Loucy (cell line): ENCODE data around the gene BFSP1.

Source experiments
- H2AFZ ChIP-seq: fragments of 200-600 bp; sonication (generic); 2 replicates; pipeline ENCODE4 v1.6.0; 2016; ENCODE audit warnings: antibody characterized with exemption, mild to moderate bottlenecking, low read length, moderate library complexity
- H3F3A ChIP-seq: fragments of 200-600 bp; 2 replicates; pipeline ENCODE4 v1.6.0; 2016; ENCODE audit warnings: antibody characterized with exemption, low read depth, mild to moderate bottlenecking
- H3K27me3 ChIP-seq: fragments of 200-600 bp; sonication (generic); 2 replicates; pipeline ENCODE4 v1.6.1; 2014; ENCODE audit warnings: low read length, mild to moderate bottlenecking; ENCODE audit not compliant: insufficient read depth, poor library complexity, severe bottlenecking
- H3K36me3 ChIP-seq: fragments of 200-600 bp; sonication (generic); 2 replicates; pipeline ENCODE4 v1.6.1; 2016; ENCODE audit warnings: low read length; ENCODE audit not compliant: insufficient read depth
- H3K4me1 ChIP-seq: fragments of 200-600 bp; sonication (generic); 2 replicates; pipeline ENCODE4 v1.5.1; 2014; ENCODE audit warnings: low read length, mild to moderate bottlenecking; ENCODE audit not compliant: insufficient read depth, poor library complexity, severe bottlenecking
- H3K4me2 ChIP-seq: fragments of 200-600 bp; sonication (generic); 2 replicates; pipeline ENCODE4 v1.6.0; 2014; ENCODE audit warnings: antibody characterized with exemption, low read length, low read depth, mild to moderate bottlenecking; ENCODE audit not compliant: poor library complexity, severe bottlenecking
- H3K4me3 ChIP-seq: fragments of 200-600 bp; sonication (generic); 2 replicates; pipeline ENCODE4 v1.5.1; 2014; ENCODE audit warnings: low read length, mild to moderate bottlenecking, mixed read lengths; ENCODE audit not compliant: poor library complexity, severe bottlenecking
- H3K79me2 ChIP-seq: fragments of 200-600 bp; sonication (generic); 2 replicates; pipeline ENCODE4 v1.6.1; 2014; ENCODE audit warnings: low read length; ENCODE audit not compliant: insufficient read depth
- H3K9ac ChIP-seq: fragments of 200-600 bp; sonication (generic); 2 replicates; pipeline ENCODE4 v1.6.0; 2014; ENCODE audit warnings: mild to moderate bottlenecking, low read depth, low read length, moderate library complexity; ENCODE audit not compliant: poor library complexity, severe bottlenecking
- H3K9me2 ChIP-seq: fragments of 200-600 bp; sonication (generic); replicated peaks from 2 replicates; pipeline ENCODE4 v1.6.1; 2016; ENCODE audit warnings: low read depth, low read length, mixed read lengths
- H3K9me3 ChIP-seq: fragments of 200-600 bp; sonication (generic); 2 replicates; pipeline ENCODE4 v1.6.1; 2014; ENCODE audit warnings: mild to moderate bottlenecking, antibody characterized with exemption, low read length, low read depth; ENCODE audit not compliant: insufficient read depth
- H4K20me1 ChIP-seq: fragments of 200-600 bp; sonication (generic); 2 replicates; pipeline ENCODE4 v1.6.0; 2014; ENCODE audit warnings: antibody characterized with exemption, low read length, mild to moderate bottlenecking; ENCODE audit not compliant: insufficient read depth, poor library complexity, severe bottlenecking
- EZH2phosphoT487 ChIP-seq: fragments of 200-600 bp; IDR thresholded peaks from 2 replicates; pipeline ENCODE4 v1.6.1; 2018; ENCODE audit warnings: antibody characterized with exemption, mild to moderate bottlenecking, moderate library complexity, borderline replicate concordance
- TF ChIP-seq, protein P1 (sequence below): fragments of 200-600 bp; sonication (generic); conservative IDR thresholded peaks from 2 replicates; pipeline ENCODE4 v1.5.1; 2014; ENCODE audit warnings: mild to moderate bottlenecking, antibody characterized with exemption, low read length

BFSP1 gene

DNA sequence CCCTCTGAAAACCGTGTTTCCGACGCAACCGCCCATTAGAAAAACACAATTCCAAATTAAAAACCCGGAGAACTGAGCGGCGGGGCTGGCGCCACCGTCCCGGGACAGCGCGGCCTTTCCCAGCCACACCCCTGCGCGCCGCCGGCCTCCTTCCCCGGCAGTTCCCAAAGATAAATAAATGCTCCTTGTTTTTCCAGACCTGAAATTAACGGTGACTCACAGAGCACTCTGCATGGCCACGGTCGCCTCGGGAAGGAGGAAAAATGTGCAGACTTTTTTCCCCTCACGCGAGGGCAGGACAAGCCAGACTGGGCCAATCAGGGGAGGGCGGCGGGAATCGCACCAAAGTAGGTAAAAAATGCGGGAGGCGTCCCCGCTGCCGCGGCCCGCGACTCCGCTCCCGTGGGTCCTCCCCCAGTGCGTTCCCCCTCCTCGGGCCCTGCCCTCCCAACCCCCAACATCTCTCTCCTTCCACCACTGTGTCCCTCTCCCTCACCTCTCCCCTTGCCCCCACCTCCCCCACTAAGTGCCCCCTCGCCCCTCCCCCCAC lies 37.9 kb upstream of the BFSP1 start:
- TF ChIP-seq EZH2phosphoT487, result no peak
- TF ChIP-seq, protein P1, sequence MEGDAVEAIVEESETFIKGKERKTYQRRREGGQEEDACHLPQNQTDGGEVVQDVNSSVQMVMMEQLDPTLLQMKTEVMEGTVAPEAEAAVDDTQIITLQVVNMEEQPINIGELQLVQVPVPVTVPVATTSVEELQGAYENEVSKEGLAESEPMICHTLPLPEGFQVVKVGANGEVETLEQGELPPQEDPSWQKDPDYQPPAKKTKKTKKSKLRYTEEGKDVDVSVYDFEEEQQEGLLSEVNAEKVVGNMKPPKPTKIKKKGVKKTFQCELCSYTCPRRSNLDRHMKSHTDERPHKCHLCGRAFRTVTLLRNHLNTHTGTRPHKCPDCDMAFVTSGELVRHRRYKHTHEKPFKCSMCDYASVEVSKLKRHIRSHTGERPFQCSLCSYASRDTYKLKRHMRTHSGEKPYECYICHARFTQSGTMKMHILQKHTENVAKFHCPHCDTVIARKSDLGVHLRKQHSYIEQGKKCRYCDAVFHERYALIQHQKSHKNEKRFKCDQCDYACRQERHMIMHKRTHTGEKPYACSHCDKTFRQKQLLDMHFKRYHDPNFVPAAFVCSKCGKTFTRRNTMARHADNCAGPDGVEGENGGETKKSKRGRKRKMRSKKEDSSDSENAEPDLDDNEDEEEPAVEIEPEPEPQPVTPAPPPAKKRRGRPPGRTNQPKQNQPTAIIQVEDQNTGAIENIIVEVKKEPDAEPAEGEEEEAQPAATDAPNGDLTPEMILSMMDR, result no peak
- no peaks in the 10 kb centered on the region for H3K27me3 ChIP-seq
- H3F3A ChIP-seq, result no peaks in the 10 kb centered on the region
- no peaks in the 10 kb centered on the region for H3K9me3 ChIP-seq
- H2AFZ ChIP-seq, result no peak overlapping the region
- H3K79me2 ChIP-seq, result peaks cover 38% of the 10 kb centered on the region
- H3K4me2 ChIP-seq, result no peak overlapping the region
- H3K9ac ChIP-seq, result no peak overlapping the region
- H3K9me2 ChIP-seq, result no peaks in the 10 kb centered on the region
- H3K4me1 ChIP-seq, result peaks cover 26% of the 10 kb centered on the region
- peaks cover 28% of the 10 kb centered on the region for H4K20me1 ChIP-seq
- H3K36me3 ChIP-seq, result no peaks in the 10 kb centered on the region
- no peak overlapping the region for H3K4me3 ChIP-seq

DNA sequence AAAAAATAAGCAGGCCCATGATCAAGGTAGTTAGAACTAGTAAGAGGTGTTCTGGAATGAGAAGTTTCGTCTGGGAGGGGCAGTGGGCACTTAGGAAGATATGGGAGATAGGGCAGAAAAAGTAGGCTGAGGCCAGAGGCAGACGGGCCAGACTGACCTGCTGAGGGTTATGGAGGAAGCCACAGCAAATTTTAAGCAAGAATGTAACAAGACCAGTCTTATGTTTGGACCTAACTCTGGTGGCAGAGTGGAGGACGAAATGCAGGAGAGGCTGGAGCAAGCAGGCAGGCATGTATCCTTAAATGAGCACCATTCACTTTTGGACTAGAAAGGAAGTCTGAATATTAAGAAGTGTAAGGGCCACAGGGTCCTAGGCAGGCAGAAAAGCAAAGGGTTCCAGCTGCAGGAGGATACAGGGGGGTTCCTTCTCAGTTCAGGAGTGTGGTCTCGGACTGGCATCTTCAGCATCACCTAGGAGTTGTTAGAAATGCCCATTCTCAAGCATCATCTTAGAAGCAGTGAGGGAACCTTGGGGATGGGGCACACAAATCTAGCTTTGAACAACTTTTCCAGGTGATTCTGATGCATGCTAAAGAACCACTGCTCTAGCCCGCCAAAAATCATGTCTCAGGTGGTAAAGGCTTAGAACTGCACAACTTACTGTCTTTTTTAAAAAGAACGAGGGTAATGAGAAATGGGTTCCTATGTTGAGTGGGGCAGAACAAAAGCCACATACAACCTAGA lies 37.0 kb upstream of the BFSP1 start:
- peaks cover 17% of the 10 kb centered on the region for H3K4me1 ChIP-seq
- no peak overlapping the region for H3K4me3 ChIP-seq
- H3K4me2 ChIP-seq, result no peak overlapping the region
- H3K9me2 ChIP-seq, result no peaks in the 10 kb centered on the region
- TF ChIP-seq, protein P1, result no peak
- TF ChIP-seq EZH2phosphoT487, result no peak
- no peak overlapping the region for H2AFZ ChIP-seq
- no peaks in the 10 kb centered on the region for H3K36me3 ChIP-seq
- no peak overlapping the region for H3K9ac ChIP-seq
- no peaks in the 10 kb centered on the region for H3F3A ChIP-seq
- no peaks in the 10 kb centered on the region for H3K9me3 ChIP-seq
- no peaks in the 10 kb centered on the region for H3K27me3 ChIP-seq
- H3K79me2 ChIP-seq, result peaks cover 30% of the 10 kb centered on the region
- H4K20me1 ChIP-seq, result peaks cover 19% of the 10 kb centered on the region

DNA sequence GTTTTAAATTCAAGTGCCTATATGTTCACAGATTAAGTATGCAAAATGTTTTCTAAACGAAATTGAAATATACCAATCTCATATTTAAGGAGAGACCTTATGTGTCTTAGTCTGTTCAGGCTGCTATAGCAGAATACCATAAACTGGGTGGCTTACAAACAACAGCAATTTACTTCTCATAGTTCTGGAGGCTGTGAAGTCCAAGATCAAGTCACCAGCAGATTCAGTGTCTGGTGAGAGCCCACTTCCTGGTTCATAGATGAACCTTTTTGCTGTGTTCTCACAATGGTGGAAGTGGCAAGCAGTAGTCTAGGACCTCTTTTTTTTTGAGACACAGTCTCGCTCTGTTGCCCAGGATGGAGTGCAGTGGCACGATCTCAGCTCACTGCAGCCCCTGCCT lies 35.2 kb upstream of the BFSP1 start:
- TF ChIP-seq EZH2phosphoT487, result no peak
- TF ChIP-seq, protein P1, result no peak
- H3K79me2 ChIP-seq, result peaks cover 12% of the 10 kb centered on the region; the same call in 1 of the 2 replicates
- no peaks in the 10 kb centered on the region for H3K9me2 ChIP-seq
- H4K20me1 ChIP-seq, result peaks cover 1% of the 10 kb centered on the region
- H3K36me3 ChIP-seq, result no peaks in the 10 kb centered on the region
- no peak overlapping the region for H3K9ac ChIP-seq
- no peaks in the 10 kb centered on the region for H3K4me1 ChIP-seq
- no peak overlapping the region for H3K4me3 ChIP-seq
- no peaks in the 10 kb centered on the region for H3K27me3 ChIP-seq
- H3F3A ChIP-seq, result no peaks in the 10 kb centered on the region
- no peaks in the 10 kb centered on the region for H3K9me3 ChIP-seq
- H2AFZ ChIP-seq, result no peak overlapping the region
- H3K4me2 ChIP-seq, result no peak overlapping the region
